Esophagus muscularis mucosa (tissue), 4 donors: ENCODE results near the gene CCL8.

Source experiments
- EP300 ChIP-seq: sonication (generic); formaldehyde crosslinking; IDR thresholded peaks from one replicate; pipeline ENCODE4 v1.6.1; 2017; ENCODE audit warnings: antibody characterized with exemption
- POLR2A ChIP-seq: fragments of 450-650 bp; IDR thresholded peaks from one replicate; pipeline ENCODE4 v1.6.1; 2017; ENCODE audit warnings: antibody characterized with exemption, moderate library complexity, mild to moderate bottlenecking, low read depth
- POLR2AphosphoS5 ChIP-seq, 2 donors: sonication (generic); formaldehyde crosslinking; IDR thresholded peaks; one replicate each; pipeline ENCODE4 v1.6.1; 2017; ENCODE audit warnings: antibody characterized with exemption in 2 of 2
- TF ChIP-seq, protein P1 (sequence below), 3 experiments: fragments of 200-600 bp in 2 of 3; fragments of 450-650 bp in 1 of 3; sonication (generic) in 2 of 3; IDR thresholded peaks; one replicate each; pipeline ENCODE4 v1.5.1; 2017 to 2019; ENCODE audit warnings: antibody characterized with exemption in 3 of 3, mild to moderate bottlenecking in 2 of 3, moderate library complexity in 1 of 3

- TF ChIP-seq POLR2A: no peak
- TF ChIP-seq, protein P1, sequence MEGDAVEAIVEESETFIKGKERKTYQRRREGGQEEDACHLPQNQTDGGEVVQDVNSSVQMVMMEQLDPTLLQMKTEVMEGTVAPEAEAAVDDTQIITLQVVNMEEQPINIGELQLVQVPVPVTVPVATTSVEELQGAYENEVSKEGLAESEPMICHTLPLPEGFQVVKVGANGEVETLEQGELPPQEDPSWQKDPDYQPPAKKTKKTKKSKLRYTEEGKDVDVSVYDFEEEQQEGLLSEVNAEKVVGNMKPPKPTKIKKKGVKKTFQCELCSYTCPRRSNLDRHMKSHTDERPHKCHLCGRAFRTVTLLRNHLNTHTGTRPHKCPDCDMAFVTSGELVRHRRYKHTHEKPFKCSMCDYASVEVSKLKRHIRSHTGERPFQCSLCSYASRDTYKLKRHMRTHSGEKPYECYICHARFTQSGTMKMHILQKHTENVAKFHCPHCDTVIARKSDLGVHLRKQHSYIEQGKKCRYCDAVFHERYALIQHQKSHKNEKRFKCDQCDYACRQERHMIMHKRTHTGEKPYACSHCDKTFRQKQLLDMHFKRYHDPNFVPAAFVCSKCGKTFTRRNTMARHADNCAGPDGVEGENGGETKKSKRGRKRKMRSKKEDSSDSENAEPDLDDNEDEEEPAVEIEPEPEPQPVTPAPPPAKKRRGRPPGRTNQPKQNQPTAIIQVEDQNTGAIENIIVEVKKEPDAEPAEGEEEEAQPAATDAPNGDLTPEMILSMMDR (IDR thresholded peaks at IDR 0.05): no peak
- no peak for TF ChIP-seq EP300
- no peak for TF ChIP-seq POLR2AphosphoS5 (IDR thresholded peaks at IDR 0.05)
Measured at GRCh38 chr17:34367486-34368195, 48.4 kb downstream of the CCL8 start.
